Measurements from ENCODE around the gene KLHDC8B.

DNA sequence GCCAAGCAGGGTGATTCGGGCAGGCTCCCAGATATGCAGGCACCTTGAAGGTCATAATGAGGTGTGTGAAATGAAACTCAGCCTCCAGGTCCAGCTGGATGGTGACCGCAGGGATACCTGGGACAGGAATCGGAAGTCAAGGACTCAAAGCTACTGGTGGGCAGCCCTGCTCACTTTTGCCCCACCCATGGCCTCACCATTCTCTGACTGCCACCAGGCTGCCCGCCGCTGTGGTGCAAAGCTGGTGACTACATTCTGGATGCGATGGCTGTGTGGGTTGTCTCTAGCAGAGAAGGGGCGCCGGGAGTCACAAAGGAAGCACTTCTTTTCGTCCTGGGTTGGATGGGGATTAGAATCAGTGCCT lies 39.3 kb upstream of the KLHDC8B start:
- TF ChIP-seq POLR2AphosphoS5 (IDR thresholded peaks at IDR 0.05; ENCODE audit: low read depth, low read length) (no peak), REST (IDR thresholded peaks at IDR 0.05; ENCODE audit: insufficient read depth in 1 of 2, low read depth in 2 of 2, low read length in 2 of 2) (no peak), TAF1 (IDR thresholded peaks at IDR 0.05; ENCODE audit: borderline replicate concordance, insufficient read depth, low read length) (no peak)
